DND-41 (cell line): ENCODE results near the gene HACL1.

ENCODE experiments used
- CTCF ChIP-seq: IDR thresholded peaks from 2 replicates; pipeline ENCODE4 v1.5.1; 2012; ENCODE audit warnings: borderline replicate concordance, low read length, moderate library complexity, mild to moderate bottlenecking; ENCODE audit not compliant: poor library complexity, severe bottlenecking; ENCODE audit errors: extremely low read depth
- EZH2 ChIP-seq: IDR thresholded peaks from 3 replicates; pipeline ENCODE4 v1.6.1; 2012; ENCODE audit warnings: borderline replicate concordance, low read depth, mild to moderate bottlenecking, moderate library complexity, low read length, inconsistent platforms; ENCODE audit not compliant: severe bottlenecking

GRCh38 chr3:15523660-15524417 is 77.5 kb downstream of the HACL1 start:
- no peak for TF ChIP-seq CTCF
- TF ChIP-seq EZH2: no peak
